ENCODE data around the gene PFDN6.

DNA sequence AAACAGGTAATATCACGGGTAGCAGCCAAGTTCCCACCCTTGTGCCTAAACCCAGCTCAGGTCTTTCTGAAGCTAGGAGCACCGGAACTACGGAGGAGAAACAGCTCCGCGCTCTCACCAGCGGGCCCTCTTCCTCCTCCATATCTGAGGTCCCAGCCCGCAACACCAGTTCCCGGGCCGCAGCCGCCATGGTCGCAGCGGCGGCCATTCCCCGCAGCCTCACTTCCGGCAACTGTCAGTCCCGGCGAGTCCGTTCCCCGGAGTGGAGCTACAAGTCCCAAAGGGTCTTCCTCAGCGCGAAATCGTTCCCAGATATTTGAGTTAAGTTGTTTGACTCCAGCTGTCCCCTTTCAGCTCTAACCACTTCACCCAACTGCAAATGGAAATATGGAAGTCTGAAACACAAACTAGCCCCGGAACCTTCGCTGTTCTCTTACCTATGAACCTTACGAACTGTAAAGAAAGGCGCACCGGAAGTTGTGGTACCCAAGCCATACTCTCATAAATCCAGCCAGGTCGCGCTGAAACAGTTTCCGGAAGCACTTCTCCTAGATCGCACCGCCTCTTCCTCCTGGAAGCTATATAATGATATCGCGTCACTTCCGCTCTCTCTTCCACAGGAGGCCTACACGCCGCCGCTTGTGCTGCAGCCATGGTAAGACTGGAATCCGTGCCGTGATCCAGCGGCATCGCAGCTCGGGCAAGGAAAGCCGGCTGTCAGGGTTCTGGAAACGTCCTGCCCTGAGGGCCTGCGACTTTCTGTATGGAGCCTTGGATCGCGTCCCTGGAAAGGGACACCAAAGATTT lies 17.7 kb upstream of the PFDN6 start, which contains the start of the genes RPS18 and VPS52:
- no peak for TF ChIP-seq CTCF (IDR thresholded peaks at IDR 0.05)
- TF ChIP-seq POLR2A (IDR thresholded peaks at IDR 0.05): peak; percentile 83 to 87
- TF ChIP-seq EP300 (IDR thresholded peaks at IDR 0.05): no peak
